Neuronal stem cell (in vitro differentiated cells): ENCODE data around the gene MAP4K1.

Source experiments
- DNase-seq: peaks from one replicate; pipeline ENCODE4 v3.0.0-alpha.2; 2013; ENCODE audit warnings: low spot score
- H2AFZ ChIP-seq: one replicate; pipeline ENCODE4 v1.6.1; 2013; ENCODE audit warnings: mild to moderate bottlenecking, low read length, inconsistent platforms
- H2AK5ac ChIP-seq: 2 replicates; pipeline ENCODE4 v1.6.1; 2013; ENCODE audit warnings: low read depth, mild to moderate bottlenecking, inconsistent platforms, low read length, moderate library complexity, mixed read lengths
- H2BK120ac ChIP-seq: 2 replicates; pipeline ENCODE4 v1.6.1; 2013; ENCODE audit warnings: low read depth, mild to moderate bottlenecking, inconsistent platforms, low read length, moderate library complexity, mixed read lengths
- H2BK12ac ChIP-seq: one replicate; pipeline ENCODE4 v1.6.1; 2013; ENCODE audit warnings: low read length, inconsistent platforms
- H2BK15ac ChIP-seq: 2 replicates; pipeline ENCODE4 v1.6.1; 2013; ENCODE audit warnings: mild to moderate bottlenecking, low read length, inconsistent platforms, mixed read lengths
- H2BK5ac ChIP-seq: one replicate; pipeline ENCODE4 v1.6.1; 2013; ENCODE audit warnings: inconsistent platforms, mild to moderate bottlenecking, low read length, moderate library complexity
- H3K14ac ChIP-seq: one replicate; pipeline ENCODE4 v1.6.1; 2013; ENCODE audit warnings: low read length, inconsistent platforms
- H3K18ac ChIP-seq: 2 replicates; pipeline ENCODE4 v1.6.1; 2013; ENCODE audit warnings: low read length, inconsistent platforms
- H3K23ac ChIP-seq: 2 replicates; pipeline ENCODE4 v1.6.1; 2013; ENCODE audit warnings: low read depth, mild to moderate bottlenecking, mixed read lengths, low read length, inconsistent platforms; ENCODE audit not compliant: poor library complexity
- H3K27ac ChIP-seq: replicated peaks from 3 replicates; pipeline ENCODE4 v1.5.1; 2013; ENCODE audit warnings: low read length, inconsistent platforms
- H3K27me3 ChIP-seq, 3 experiments: 2 replicates each; pipeline ENCODE4 v1.6.1; 2013; ENCODE audit warnings: low read length in 3 of 3, mild to moderate bottlenecking in 2 of 3, inconsistent platforms in 1 of 3, low read depth in 1 of 3, mixed read lengths in 1 of 3, moderate library complexity in 1 of 3; ENCODE audit not compliant: control insufficient read depth in 3 of 3, insufficient read depth in 3 of 3
- H3K36me3 ChIP-seq, 2 donors: replicated peaks in 1 of 2; 2 replicates each; pipeline ENCODE4 v1.6.1; 2013; ENCODE audit warnings: low read length in 2 of 2; ENCODE audit not compliant: control insufficient read depth in 2 of 2, insufficient read depth in 2 of 2
- H3K4ac ChIP-seq: 2 replicates; pipeline ENCODE4 v1.6.1; 2013; ENCODE audit warnings: inconsistent platforms, mild to moderate bottlenecking, low read length, moderate library complexity
- H3K4me1 ChIP-seq, 2 donors: 1 replicate in 1 of 2; 2 replicates in 1 of 2; pipeline ENCODE4 v1.6.1; 2013; ENCODE audit warnings: low read length in 2 of 2, low read depth in 1 of 2; ENCODE audit not compliant: control insufficient read depth in 2 of 2, insufficient read depth in 1 of 2
- H3K4me2 ChIP-seq: one replicate; pipeline ENCODE4 v1.6.1; 2013; ENCODE audit warnings: mild to moderate bottlenecking, low read length, inconsistent platforms; ENCODE audit not compliant: insufficient read depth, poor library complexity, severe bottlenecking
- H3K4me3 ChIP-seq, 2 donors: 2 replicates each; pipeline ENCODE4 v1.5.1; 2013; ENCODE audit warnings: low read length in 2 of 2, mild to moderate bottlenecking in 2 of 2, inconsistent platforms in 1 of 2, moderate library complexity in 1 of 2
- H3K79me1 ChIP-seq: one replicate; pipeline ENCODE4 v1.6.1; 2013; ENCODE audit warnings: low read depth, mild to moderate bottlenecking, inconsistent platforms, low read length, moderate library complexity
- H3K9ac ChIP-seq: one replicate; pipeline ENCODE4 v1.6.1; 2013; ENCODE audit warnings: mild to moderate bottlenecking, low read depth, low read length, inconsistent platforms; ENCODE audit not compliant: poor library complexity
- H3K9me3 ChIP-seq, 2 donors: replicated peaks in 1 of 2; 2 replicates each; pipeline versions ENCODE3 to v1.6.1; 2013; ENCODE audit warnings: low read length in 2 of 2, mild to moderate bottlenecking in 2 of 2, inconsistent platforms in 1 of 2, low read depth in 1 of 2, mixed read lengths in 1 of 2, moderate library complexity in 1 of 2; ENCODE audit not compliant: control insufficient read depth in 2 of 2, insufficient read depth in 1 of 2
- H4K8ac ChIP-seq: one replicate; pipeline ENCODE4 v1.6.1; 2013; ENCODE audit warnings: low read depth, mild to moderate bottlenecking, inconsistent platforms, low read length, moderate library complexity
- H4K91ac ChIP-seq: one replicate; pipeline ENCODE4 v1.6.1; 2013; ENCODE audit warnings: low read length, low read depth, mild to moderate bottlenecking, inconsistent platforms; ENCODE audit not compliant: poor library complexity
- WGBS, 2 donors: extraction: QIAGEN DNeasy Blood & Tissue Kit; methylation state at CpG; one replicate each; pipeline ENCODE4 v1.1.7; 2013; ENCODE audit warnings: missing lambda C conversion rate in 2 of 2, mixed read lengths in 1 of 2; ENCODE audit not compliant: insufficient read length in 2 of 2, insufficient replicate concordance in 1 of 2; ENCODE audit errors: extremely low coverage in 2 of 2; 5-methylcytosine and 5-hydroxymethylcytosine counted together

The MAP4K1 gene

DNA sequence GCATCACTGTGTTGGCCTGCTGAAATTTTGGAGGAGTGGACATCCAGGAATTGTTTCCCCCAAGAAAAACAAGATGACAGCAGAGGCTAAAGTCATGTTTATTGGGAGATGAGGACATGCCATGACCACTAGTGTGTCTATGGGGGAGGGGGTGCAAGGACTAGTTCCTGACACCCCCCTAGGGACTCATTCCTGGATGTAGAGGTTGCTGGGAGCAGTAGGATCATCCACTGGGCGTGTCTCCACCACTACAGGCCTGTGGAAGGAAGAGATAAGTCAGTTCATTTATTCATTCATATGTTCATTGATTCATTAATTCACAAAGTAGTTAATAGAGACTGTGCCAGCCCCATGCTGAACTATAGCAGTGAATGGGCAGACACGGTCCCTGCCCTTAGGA, 30.2 kb downstream of the MAP4K1 start:
- Histone ChIP-seq H4K91ac (no peak overlapping the region), H3K4me2 (no peak overlapping the region), H3K23ac (no peak overlapping the region), H2BK5ac (no peak overlapping the region), H4K8ac (no peak overlapping the region), H2BK12ac (no peak overlapping the region), H3K4me3 (no peak overlapping the region), H3K36me3 (no peaks in the 10 kb centered on the region), H3K4ac (no peak overlapping the region), H3K18ac (no peak overlapping the region), H3K79me1 (peaks cover 3% of the 10 kb centered on the region), H3K27me3 (no peaks in the 10 kb centered on the region), H3K9me3 (no peaks in the 10 kb centered on the region), H2AK5ac (no peak overlapping the region), H2AFZ (no peak overlapping the region), H2BK120ac (no peak overlapping the region), H2BK15ac (no peak overlapping the region), H3K4me1 (no peaks in the 10 kb centered on the region), H3K9ac (no peak overlapping the region), H3K27ac (no peak overlapping the region), H3K14ac (no peak overlapping the region)
- no CpG with 5 or more reads among the region's 2 CpGs for WGBS, 2 donors
- no peak for DNase-seq

DNA sequence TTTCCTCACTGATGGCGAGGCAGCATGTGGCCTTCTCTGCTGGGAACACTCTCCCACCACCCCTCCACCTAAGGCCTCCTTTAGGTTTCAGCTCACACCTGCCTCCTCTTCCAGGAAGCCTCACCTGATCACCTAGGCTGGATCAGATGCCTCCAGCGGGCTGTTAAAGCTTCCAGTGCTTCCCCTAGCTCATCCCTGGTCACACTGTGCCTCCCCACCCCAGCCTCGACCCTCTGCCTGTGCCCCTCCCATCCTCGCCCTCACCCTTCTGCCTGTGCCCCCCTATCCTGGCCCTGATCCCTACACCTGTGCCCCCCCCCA, 33.8 kb downstream of the MAP4K1 start:
- Histone ChIP-seq H3K9ac (no peak overlapping the region), H3K36me3 (no peaks in the 10 kb centered on the region)

DNA sequence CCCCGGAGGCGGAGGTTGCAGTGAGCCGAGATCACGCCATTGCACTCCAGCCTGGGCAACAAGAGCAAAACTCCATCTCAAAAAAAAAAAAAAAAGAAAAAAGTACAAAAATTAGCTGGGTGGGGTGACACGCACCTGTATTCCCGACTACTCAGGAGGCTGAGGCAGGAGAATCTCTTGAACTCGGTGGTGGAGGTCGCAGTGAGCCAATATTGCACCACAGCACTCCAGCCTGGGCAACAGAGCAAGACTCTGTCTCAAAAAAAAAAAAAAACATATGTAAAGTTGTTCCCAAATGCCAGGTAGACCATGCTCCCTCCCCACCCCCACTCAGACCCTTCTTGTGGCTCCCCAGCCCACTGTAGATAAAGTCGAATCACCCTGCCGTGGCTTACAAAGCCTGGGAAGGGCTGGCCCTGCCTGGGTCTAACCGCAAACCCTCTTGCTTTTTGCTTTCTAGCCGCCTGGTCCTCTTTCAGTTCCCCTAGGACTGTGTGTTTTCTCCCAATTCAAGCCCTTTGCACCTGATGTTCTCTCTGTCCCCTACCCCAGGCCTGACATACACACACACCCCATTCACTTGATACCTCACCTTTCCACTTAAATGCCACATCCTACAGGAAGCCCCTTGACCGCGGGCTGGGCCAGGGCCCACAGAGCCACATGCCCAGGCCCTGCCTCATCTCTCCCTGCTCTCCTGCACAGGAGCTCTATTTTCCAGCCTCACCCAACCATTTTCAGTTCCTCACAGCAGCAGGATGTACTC, 34.4 kb downstream of the MAP4K1 start:
- no peaks in the 10 kb centered on the region for H3K9me3 ChIP-seq
- no peak overlapping the region for H3K9ac ChIP-seq
- WGBS, 2 donors, result no CpG with 5 or more reads among the region's 14 CpGs
- H3K4me3 ChIP-seq, result peak overlapping the region in 1 of 2 donors; percentile 16
- no peak for DNase-seq
- peak overlapping the region; percentile 94 for H3K14ac ChIP-seq
- H3K27me3 ChIP-seq, result no peaks in the 10 kb centered on the region
- no peak overlapping the region for H4K8ac ChIP-seq
- H2AK5ac ChIP-seq, result no peak overlapping the region
- peak overlapping the region; percentile 75 for H2BK5ac ChIP-seq
- H2BK120ac ChIP-seq, result peak overlapping the region; percentile 81
- H3K4ac ChIP-seq, result no peak overlapping the region
- no peak overlapping the region for H3K4me2 ChIP-seq
- no peak overlapping the region for H3K18ac ChIP-seq
- peak overlapping the region; percentile 89 for H3K23ac ChIP-seq
- H3K4me1 ChIP-seq, result no peaks in the 10 kb centered on the region
- no peak overlapping the region for H4K91ac ChIP-seq
- no peak overlapping the region for H2BK12ac ChIP-seq
- H3K79me1 ChIP-seq, result peaks cover 6% of the 10 kb centered on the region
- H2AFZ ChIP-seq, result no peak overlapping the region
- no peak overlapping the region for H2BK15ac ChIP-seq
- H3K36me3 ChIP-seq, result no peaks in the 10 kb centered on the region
- no peak overlapping the region for H3K27ac ChIP-seq

More for the DNA sequence above, 33.8 kb downstream of the MAP4K1 start:
- peak overlapping the region; percentile 94 for H3K14ac ChIP-seq
- H3K4ac ChIP-seq, result no peak overlapping the region
- H3K27me3 ChIP-seq, result no peaks in the 10 kb centered on the region
- peak overlapping the region; percentile 75 for H2BK5ac ChIP-seq
- H4K91ac ChIP-seq, result no peak overlapping the region
- H2BK120ac ChIP-seq, result peak overlapping the region; percentile 81
- peak overlapping the region; percentile 89 for H3K23ac ChIP-seq
- no peak overlapping the region for H2BK15ac ChIP-seq
- no peaks in the 10 kb centered on the region for H3K9me3 ChIP-seq
- H3K4me1 ChIP-seq, result no peaks in the 10 kb centered on the region
- WGBS, 2 donors, result no CpG with 5 or more reads among the region's 4 CpGs
- H3K4me3 ChIP-seq, result peak overlapping the region in 1 of 2 donors; percentile 16
- peaks cover 6% of the 10 kb centered on the region for H3K79me1 ChIP-seq
- no peak for DNase-seq
- no peak overlapping the region for H3K4me2 ChIP-seq
- no peak overlapping the region for H2AFZ ChIP-seq
- H4K8ac ChIP-seq, result no peak overlapping the region
- no peak overlapping the region for H2AK5ac ChIP-seq
- H2BK12ac ChIP-seq, result no peak overlapping the region
- H3K18ac ChIP-seq, result no peak overlapping the region
- H3K27ac ChIP-seq, result no peak overlapping the region

DNA sequence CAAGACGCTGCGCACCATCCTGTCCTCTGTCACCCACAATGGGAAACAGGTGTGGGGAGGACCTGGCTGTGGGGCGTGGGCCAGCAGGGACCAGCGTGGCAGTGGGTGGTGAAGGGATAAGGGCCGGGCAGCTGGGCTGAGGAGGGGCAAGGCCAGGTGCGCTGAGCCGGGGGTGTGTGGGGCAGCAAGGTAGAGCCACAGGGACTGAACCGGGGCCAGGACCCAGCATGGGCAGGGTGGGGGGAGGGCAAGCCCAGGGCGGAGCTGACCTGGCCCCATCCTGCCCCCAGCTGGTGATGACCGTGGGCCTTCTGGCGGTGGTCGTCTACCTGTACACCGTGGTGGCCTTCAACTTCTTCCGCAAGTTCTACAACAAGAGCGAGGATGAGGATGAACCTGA, 37.7 kb downstream of the MAP4K1 start:
- no peak overlapping the region for H3K4me3 ChIP-seq
- peak overlapping the region; percentile 2 for H3K4me2 ChIP-seq
- H2BK12ac ChIP-seq, result peak overlapping the region; percentile 22
- peak overlapping the region; percentile 76 for H3K4ac ChIP-seq
- DNase-seq, result no peak
- H4K91ac ChIP-seq, result no peak overlapping the region
- H3K79me1 ChIP-seq, result peaks cover 6% of the 10 kb centered on the region
- peak overlapping the region; percentile 21 for H2AK5ac ChIP-seq
- H4K8ac ChIP-seq, result no peak overlapping the region
- H3K23ac ChIP-seq, result no peak overlapping the region
- H3K36me3 ChIP-seq, result no peaks in the 10 kb centered on the region
- no peak overlapping the region for H2BK120ac ChIP-seq
- H3K27ac ChIP-seq, result no peak overlapping the region
- WGBS, 2 donors, result no CpG with 5 or more reads among the region's 15 CpGs
- H2BK15ac ChIP-seq, result no peak overlapping the region
- H3K9me3 ChIP-seq, result no peaks in the 10 kb centered on the region
- H2AFZ ChIP-seq, result no peak overlapping the region
- H3K18ac ChIP-seq, result peak overlapping the region; percentile 38
- H2BK5ac ChIP-seq, result peak overlapping the region; percentile 75
- no peak overlapping the region for H3K9ac ChIP-seq
- H3K14ac ChIP-seq, result no peak overlapping the region
- no peaks in the 10 kb centered on the region for H3K27me3 ChIP-seq
- no peaks in the 10 kb centered on the region for H3K4me1 ChIP-seq
